Smooth muscle cell (in vitro differentiated cells): ENCODE data around the gene SPO11. TPM values are rescaled to one million over a fixed set of nuclear protein-coding genes. Genes with fewer than 3 reads are reported as not detected.

Experiments used
- DNase-seq: peaks from one replicate; lab custom pipeline; 2025; ENCODE audit not compliant: unreplicated experiment; lab: John Stamatoyannopoulos, UW
- H2AFZ ChIP-seq: fragments of 200-600 bp; sonication (generic); 2 replicates; pipeline ENCODE4 v1.6.0; 2016; ENCODE audit warnings: antibody characterized with exemption, low read depth, mild to moderate bottlenecking
- H3F3A ChIP-seq: fragments of 200-600 bp; sonication (generic); 2 replicates; pipeline ENCODE4 v1.6.0; 2017; ENCODE audit warnings: antibody characterized with exemption, low read depth
- H3K27ac ChIP-seq: fragments of 200-600 bp; sonication (generic); 2 replicates; pipeline ENCODE4 v1.5.1; 2016; ENCODE audit warnings: low read depth, mild to moderate bottlenecking
- H3K27me3 ChIP-seq: fragments of 200-600 bp; sonication (generic); 2 replicates; pipeline ENCODE4 v1.6.1; 2016; ENCODE audit warnings: low read depth, mild to moderate bottlenecking
- H3K36me3 ChIP-seq: fragments of 200-600 bp; sonication (generic); 2 replicates; pipeline ENCODE4 v1.5.1; 2016; ENCODE audit warnings: low read depth
- H3K4me1 ChIP-seq: fragments of 200-600 bp; sonication (generic); 2 replicates; pipeline ENCODE4 v1.5.1; 2016; ENCODE audit warnings: low read depth
- H3K4me2 ChIP-seq: fragments of 200-600 bp; sonication (generic); 2 replicates; pipeline ENCODE4 v1.6.0; 2016; ENCODE audit warnings: mild to moderate bottlenecking
- H3K4me3 ChIP-seq: fragments of 200-600 bp; sonication (generic); 2 replicates; pipeline ENCODE4 v1.5.1; 2016; ENCODE audit warnings: mild to moderate bottlenecking
- H3K79me2 ChIP-seq: fragments of 200-600 bp; sonication (generic); 2 replicates; pipeline ENCODE4 v1.6.0; 2016; ENCODE audit warnings: low read depth, mild to moderate bottlenecking
- H3K9ac ChIP-seq: fragments of 200-600 bp; sonication (generic); 2 replicates; pipeline ENCODE4 v1.6.0; 2016; ENCODE audit warnings: low read depth
- H3K9me3 ChIP-seq: fragments of 200-600 bp; sonication (generic); replicated peaks from 2 replicates; pipeline ENCODE4 v1.5.1; 2016; ENCODE audit warnings: low read depth
- H4K20me1 ChIP-seq: fragments of 200-600 bp; sonication (generic); 2 replicates; pipeline ENCODE4 v1.6.0; 2016; ENCODE audit warnings: low read depth
- WGBS: methylation state at CpG from one replicate; pipeline ENCODE4 v1.1.7; 2016; ENCODE audit warnings: low lambda C conversion rate; 5-methylcytosine and 5-hydroxymethylcytosine counted together
- polyA plus RNA-seq: library from polyadenylated mRNA; unstranded; fragments of >200 nt; fragmentation: Nextera tagmentation; extraction: Ambion mirVana; gene quantifications from 2 replicates; pipeline ENCODE4 v1.2.1, GENCODE V29; 2016
- total RNA-seq: library from RNA; depleted of rRNA; stranded (reverse); fragments of >200 nt; gene quantifications from 2 replicates; pipeline ENCODE4 v1.2.3, GENCODE V29; 2014
- TF ChIP-seq, protein P1 (sequence below): fragments of 200-600 bp; sonication (generic); IDR thresholded peaks from 2 replicates; pipeline ENCODE4 v1.5.1; 2017; ENCODE audit warnings: borderline replicate concordance, mild to moderate bottlenecking, antibody characterized with exemption; ENCODE audit not compliant: insufficient read depth, poor library complexity, severe bottlenecking

Gene SPO11
- total RNA-seq (not detected in 2 replicates), polyA plus RNA-seq (not detected in 2 replicates)

DNA sequence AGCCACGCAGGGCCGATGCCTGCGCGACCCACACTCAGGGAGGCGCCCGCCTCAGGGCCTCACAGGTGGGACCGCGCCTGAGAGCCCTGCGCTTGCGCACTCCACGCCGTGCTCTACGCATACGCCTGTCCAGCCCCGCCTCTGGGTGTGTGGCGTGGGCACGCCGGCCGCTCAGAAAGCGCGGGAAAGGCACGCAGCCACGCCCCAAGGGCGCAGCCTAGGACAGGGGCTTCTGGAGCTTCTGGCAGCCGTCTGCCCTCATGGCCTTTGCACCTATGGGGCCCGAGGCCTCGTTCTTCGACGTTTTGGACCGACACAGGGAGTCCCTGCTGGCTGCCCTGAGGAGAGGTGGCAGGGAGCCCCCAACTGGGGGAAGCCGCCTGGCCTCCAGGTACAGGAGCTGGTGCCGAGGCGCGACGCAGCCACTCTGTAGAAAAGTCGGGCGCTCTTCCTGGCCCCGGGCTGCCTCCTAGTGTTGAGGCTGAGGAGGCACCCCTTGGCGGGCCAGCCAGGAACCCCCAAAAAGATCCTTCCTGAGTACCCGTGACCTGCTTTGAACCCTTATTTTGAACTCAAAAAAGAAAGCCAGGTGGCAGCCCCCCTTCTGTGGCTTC lies at the start of gene SPO11:
SPO11 (plus strand) TSS at position 196 of the 614 bp plus-strand sequence; CDS start at position 261, 65 bp downstream.
- H2AFZ ChIP-seq: no peak within 1 kb of the TSS
- H3K9me3 ChIP-seq: no peaks in the 10 kb centered on the region
- no peak for DNase-seq
- no peak within 1 kb of the TSS for H3K27ac ChIP-seq
- no peaks in the 10 kb centered on the region for H4K20me1 ChIP-seq
- H3F3A ChIP-seq: no peaks in the 10 kb centered on the region
- peaks cover 5% of the 10 kb centered on the region for H3K27me3 ChIP-seq
- H3K9ac ChIP-seq: no peak within 1 kb of the TSS
- WGBS: 74% methylated on average over 40 of the region's 40 CpGs
- no peaks in the 10 kb centered on the region for H3K36me3 ChIP-seq
- TF ChIP-seq, protein P1, sequence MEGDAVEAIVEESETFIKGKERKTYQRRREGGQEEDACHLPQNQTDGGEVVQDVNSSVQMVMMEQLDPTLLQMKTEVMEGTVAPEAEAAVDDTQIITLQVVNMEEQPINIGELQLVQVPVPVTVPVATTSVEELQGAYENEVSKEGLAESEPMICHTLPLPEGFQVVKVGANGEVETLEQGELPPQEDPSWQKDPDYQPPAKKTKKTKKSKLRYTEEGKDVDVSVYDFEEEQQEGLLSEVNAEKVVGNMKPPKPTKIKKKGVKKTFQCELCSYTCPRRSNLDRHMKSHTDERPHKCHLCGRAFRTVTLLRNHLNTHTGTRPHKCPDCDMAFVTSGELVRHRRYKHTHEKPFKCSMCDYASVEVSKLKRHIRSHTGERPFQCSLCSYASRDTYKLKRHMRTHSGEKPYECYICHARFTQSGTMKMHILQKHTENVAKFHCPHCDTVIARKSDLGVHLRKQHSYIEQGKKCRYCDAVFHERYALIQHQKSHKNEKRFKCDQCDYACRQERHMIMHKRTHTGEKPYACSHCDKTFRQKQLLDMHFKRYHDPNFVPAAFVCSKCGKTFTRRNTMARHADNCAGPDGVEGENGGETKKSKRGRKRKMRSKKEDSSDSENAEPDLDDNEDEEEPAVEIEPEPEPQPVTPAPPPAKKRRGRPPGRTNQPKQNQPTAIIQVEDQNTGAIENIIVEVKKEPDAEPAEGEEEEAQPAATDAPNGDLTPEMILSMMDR: peak; percentile 28
- no peak within 1 kb of the TSS for H3K4me3 ChIP-seq
- H3K4me2 ChIP-seq: no peak within 1 kb of the TSS
- H3K4me1 ChIP-seq: no peaks in the 10 kb centered on the region
- no peaks in the 10 kb centered on the region for H3K79me2 ChIP-seq

DNA sequence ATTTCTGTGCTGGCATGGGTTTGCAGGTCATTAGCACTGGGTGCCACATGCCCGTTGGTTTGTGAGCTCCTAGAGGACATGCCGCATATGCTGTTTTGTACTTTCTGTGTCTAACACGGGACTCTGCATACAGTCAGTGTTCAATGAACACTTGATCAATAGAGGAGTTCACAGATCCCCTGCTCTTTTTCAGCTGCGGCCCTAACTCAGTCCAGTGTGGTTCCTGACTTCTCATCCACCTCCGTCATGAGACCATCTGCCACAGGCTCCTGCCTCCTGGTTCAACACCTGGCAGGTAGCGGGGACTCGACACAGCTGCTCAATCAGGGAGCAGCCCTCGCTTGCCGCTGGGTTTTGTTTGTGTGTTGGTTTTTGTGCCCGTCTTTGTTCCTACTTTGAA lies 49.4 kb upstream of the SPO11 start:
- H3K27me3 ChIP-seq: no peaks in the 10 kb centered on the region
- 96% methylated on average over 10 of the region's 10 CpGs for WGBS
- peaks cover 21% of the 10 kb centered on the region for H3K4me1 ChIP-seq
- H3K79me2 ChIP-seq: no peaks in the 10 kb centered on the region
- no peak overlapping the region for H3K4me3 ChIP-seq
- H3K9me3 ChIP-seq: no peaks in the 10 kb centered on the region
- no peaks in the 10 kb centered on the region for H3K36me3 ChIP-seq
- no peak overlapping the region for H3K4me2 ChIP-seq
- peaks cover 24% of the 10 kb centered on the region for H3F3A ChIP-seq
- H3K9ac ChIP-seq: no peak overlapping the region
- H4K20me1 ChIP-seq: no peaks in the 10 kb centered on the region
- TF ChIP-seq, protein P1: no peak
- DNase-seq: no peak
- H3K27ac ChIP-seq: no peak overlapping the region
- H2AFZ ChIP-seq: no peak overlapping the region

DNA sequence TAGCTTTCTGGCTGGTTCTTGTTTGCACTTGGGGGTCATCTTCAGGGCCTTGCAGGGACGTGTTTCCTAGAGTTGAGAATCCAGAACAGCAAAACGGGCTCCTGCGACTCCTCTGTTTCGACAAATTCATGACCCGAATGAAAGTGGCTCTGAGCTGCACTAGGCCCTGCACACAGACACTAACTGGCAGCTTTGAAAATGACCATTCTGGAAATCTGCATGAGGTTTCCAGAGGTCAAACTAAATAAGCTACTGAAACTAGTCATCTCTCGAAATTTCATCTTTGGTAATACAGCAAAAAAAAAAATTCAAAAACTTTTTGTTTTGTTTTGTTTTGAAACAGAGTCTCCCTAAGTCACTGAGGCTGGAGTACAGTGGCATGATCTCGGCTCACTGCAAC lies 47.7 kb upstream of the SPO11 start:
- Histone ChIP-seq H3K36me3 (no peaks in the 10 kb centered on the region), H3K27me3 (no peaks in the 10 kb centered on the region), H3K4me1 (peaks cover 27% of the 10 kb centered on the region), H2AFZ (no peak overlapping the region), H3K79me2 (no peaks in the 10 kb centered on the region), H3K27ac (no peak overlapping the region), H4K20me1 (no peaks in the 10 kb centered on the region), H3K4me2 (no peak overlapping the region), H3K9me3 (no peaks in the 10 kb centered on the region), H3F3A (peaks cover 19% of the 10 kb centered on the region), H3K9ac (no peak overlapping the region), H3K4me3 (no peak overlapping the region)
- TF ChIP-seq, protein P1: no peak
- DNase-seq: no peak
- 92% methylated on average over 7 of the region's 7 CpGs for WGBS
